NCI-H128 (cell line): ENCODE measurements around the gene LRRC8B.
"Not testable (repeated sequence)": the region's sequence is repeated elsewhere in the genome, so short reads cannot be mapped to it uniquely, and the experiment has no call there.

Experiments
- DNase-seq: peaks from one replicate; lab custom pipeline; 2025; ENCODE audit not compliant: unreplicated experiment; lab: John Stamatoyannopoulos, UW

LRRC8B gene

GRCh38 chr1:89606227-89606980 is 81.8 kb downstream of the LRRC8B start:
- DNase-seq = no peak

DNA sequence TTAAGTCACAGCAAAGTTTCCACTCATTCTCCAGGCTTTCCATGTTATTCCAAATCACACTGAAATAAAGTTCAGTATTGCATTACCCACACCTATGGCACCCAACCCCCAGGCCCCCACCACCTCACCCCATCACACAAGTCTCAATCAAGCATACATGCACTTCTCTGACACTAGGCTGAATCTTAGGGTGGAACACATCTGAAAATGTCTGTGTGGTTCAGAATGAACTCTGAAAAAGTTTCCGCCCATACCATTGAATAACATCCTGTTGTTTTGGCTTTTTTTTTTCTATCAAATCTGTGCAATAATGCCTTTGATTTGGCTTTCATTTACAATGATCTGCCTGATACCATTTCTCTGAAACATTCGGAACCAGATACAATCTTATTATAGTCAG is 82.5 kb downstream of the LRRC8B start:
- DNase-seq = no peak

GRCh38 chr1:89607586-89608318 is 83.1 kb downstream of the LRRC8B start:
- no peak for DNase-seq

GRCh38 chr1:89608319-89608983 is 83.8 kb downstream of the LRRC8B start:
- no peak for DNase-seq

GRCh38 chr1:89608984-89609725 is 84.5 kb downstream of the LRRC8B start:
- DNase-seq = no peak

DNA sequence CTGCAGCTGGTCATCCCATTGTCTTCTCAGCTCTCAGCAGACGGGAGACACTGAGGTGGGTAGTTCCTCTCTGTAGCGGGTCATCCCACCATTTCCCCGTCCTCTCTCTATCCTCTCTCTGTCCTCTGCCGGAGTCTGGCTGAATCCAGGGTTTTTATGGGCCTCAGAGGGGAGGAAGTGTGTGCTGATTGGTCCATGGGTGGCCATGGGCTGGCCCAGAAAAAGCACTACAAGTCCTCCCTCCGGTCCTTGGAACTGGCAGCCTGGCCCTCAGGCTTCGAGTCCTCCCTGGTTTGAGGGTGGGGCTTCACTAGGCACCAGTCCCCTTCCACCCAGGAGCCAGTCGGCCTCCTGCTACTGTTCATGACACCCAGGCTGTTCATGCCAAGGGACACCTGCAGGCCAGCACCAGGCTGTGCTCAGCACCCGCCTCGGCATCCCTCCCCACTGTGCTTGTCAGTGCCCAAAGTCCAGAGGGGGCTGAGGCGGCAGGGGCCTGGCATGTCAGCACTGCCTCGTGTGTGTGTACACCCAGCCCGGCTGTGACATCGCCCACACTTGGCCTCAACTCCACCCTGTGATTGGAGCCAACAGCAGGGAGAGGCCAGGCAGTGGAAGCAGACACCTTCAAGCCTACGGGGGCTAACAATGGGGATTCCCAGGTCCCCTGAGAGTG is 85.3 kb downstream of the LRRC8B start:
- DNase-seq = no peak

- DNase-seq = no peak
These were observed 85.9 kb downstream of the LRRC8B start for GRCh38 chr1:89610457-89611011.

DNA sequence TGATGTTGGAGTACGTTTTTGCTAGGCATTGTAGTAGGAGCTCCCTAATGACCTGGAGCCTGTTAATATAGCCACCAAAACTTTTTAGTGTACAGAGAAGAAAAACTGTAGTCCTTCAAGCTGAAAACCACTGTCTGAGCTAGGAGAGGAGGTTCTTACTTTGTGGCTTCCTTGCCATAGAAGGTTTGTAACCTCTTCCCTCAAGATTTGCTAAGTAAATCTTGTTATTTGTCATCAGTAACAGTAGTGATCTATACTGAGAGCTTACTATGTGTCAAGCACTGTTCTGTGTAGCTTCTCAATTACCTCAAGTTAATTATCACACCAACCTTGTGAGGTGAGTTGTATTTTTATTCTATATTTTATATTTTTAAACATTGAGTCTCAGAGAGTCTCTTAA is 87.1 kb downstream of the LRRC8B start:
- no peak for DNase-seq

DNA sequence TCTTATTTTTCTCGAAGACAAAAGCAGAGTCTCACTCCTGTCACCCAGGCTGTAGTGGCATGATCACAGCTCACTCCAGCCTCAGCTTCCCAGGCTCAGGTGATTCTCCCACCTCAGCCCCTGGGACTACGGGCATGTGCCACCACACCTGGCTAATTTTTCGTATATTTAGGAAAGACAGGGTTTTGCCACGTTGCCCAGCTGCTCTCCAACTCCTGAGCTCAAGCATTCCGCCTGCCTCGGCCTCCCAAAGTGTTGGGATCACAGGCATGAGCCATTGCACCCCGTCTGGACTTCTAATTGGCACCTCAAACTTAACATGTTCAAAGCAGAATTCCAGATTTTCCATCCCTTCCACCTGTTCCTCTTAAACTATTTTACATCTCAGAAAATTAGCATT is 89.3 kb downstream of the LRRC8B start:
- no peak for DNase-seq

DNA sequence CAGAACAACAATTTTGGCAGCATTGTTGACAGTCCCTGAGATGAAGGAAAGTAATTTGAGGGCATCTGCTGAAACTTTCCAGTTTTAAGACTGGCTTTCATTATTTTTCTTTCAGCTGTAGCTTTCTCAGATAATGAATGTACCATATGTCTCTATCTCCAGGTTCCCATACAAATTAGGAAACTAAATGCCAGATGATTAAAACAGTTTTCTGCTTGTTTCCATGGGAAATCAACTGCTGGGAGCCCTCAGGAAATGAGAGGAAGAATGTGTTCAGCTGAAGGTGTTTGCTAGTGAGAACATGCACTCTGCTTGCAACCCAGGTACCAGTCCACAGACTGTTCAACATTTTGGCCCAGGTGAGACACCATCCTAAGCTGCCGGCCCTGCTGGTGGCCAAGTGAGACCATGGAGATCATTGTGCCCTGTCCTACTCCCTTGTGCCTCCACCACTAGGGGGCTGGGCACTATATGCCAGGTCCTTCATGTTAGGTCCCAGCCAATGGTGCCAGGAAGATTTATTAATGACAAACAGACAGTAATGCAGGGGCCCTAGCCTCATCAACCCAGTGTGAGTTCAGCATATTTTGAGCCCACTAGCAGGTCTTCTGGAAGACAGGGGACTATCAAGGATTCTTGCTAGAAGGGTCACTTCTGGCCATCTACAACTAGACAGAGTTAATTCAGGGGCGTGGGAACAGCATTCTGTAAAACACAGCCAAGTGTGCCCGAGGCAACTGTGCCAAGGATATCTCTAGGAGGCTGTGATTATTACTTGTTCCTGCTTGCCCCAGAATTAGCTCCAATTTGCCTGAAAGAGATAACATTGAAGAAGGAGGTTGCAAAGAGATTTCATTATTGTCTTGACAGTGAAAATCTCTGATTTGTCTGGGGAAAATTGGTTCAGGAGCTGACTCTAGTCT is 91.3 kb downstream of the LRRC8B start:
- no peak for DNase-seq

- DNase-seq = no peak
These were observed 92.4 kb downstream of the LRRC8B start for GRCh38 chr1:89616844-89617627.

DNA sequence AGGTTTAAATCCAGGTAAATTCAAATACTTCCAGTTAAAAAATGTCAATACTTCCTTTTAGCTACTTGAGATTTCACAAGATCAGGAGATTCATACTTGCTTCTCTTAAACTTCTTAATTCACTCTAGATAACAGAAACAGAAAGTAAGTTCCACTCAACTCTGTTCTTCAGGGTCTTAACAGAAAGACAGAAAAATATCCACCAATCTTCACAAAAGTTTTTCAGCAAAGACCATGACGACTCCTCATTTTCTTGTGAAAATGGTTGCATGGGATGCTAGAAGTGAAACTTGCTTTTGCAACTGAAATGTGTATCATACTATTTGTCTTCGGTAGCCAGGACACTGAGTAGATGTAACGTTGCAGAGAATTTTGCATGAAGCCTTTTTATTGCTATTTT is 96.0 kb downstream of the LRRC8B start:
- no peak for DNase-seq

DNA sequence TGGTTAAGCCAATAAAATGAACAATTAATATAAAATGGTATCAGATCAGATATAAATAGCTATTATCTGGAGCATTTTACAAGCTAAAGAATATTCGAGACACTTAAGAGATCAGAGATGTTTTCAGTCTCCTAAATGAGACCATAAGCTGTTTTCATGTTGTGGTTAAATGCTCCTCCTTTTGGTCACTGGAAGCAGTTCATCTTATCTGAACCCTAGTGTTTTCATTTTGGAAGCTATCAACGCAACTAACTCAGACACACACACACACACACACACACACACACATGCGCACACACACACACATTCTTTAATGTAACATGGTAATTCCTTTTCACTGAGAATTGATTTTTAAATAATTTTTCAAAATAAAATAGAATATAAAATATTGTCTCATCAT is 98.3 kb downstream of the LRRC8B start:
- DNase-seq = no peak

DNA sequence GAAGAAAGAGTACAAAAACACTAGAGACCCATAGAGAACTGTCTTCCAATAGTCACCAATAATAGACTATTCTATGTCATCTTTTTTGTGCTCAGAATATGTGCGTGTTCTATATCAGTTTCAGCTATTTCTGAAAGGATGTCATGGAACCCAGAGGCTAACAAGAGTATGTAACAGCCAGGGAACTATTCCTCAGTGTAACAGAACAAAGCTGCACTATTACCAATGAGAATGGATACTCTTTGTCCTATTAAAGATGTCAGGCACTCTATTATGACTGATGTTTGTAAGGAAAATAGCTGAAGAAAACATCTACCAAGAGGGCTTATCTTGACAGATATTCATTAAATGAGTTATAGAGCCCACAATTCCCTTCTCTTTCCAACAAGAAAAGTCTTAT is 99.7 kb downstream of the LRRC8B start:
- no peak for DNase-seq

DNA sequence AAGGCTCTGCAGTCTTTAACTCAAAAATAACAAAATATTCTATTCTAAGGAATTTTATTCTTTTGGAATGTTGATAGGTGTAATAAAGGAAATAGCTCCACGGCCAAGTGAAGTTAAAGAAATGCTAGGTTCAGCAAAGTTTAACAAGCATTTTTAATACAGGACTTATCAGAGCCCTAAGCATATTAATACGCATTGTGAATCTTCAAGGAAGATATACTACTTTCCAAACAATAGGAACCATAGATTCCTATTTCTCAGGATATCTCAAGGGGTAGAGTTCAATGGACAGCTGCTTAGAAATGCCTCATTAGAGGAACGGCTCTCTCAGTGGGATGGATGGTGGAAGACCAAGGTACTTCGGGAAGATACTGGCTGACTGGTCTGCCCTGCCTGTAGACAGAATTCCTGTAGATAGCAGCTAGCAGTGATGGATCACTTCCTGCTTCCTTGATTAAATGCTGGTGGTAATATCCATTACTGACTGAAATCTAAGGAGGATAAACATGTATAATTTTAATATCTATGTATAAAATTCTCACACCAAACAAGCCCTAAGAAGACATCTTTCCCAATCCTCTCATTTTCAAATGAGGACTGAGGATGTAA is 100.2 kb downstream of the LRRC8B start:
- DNase-seq = no peak

DNA sequence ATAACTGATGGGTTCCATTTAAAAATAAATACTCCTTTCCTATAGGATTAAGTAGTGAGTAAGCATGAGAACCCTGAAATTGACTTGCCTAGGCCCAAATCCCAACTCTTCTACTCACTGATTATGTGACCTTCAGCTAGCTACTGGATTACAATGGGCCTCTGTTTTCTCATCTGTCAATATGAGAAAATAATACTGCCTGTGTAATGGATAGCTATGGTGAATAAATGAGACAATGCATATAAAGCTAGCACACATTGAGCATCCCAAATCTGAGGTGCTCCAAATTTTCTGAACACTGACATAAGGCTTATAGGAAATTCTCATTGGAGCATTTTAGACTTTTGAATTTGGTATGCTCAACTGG is 103.0 kb downstream of the LRRC8B start:
- no peak for DNase-seq

- no peak for DNase-seq
These were observed 104.5 kb downstream of the LRRC8B start for GRCh38 chr1:89629146-89629545.

DNA sequence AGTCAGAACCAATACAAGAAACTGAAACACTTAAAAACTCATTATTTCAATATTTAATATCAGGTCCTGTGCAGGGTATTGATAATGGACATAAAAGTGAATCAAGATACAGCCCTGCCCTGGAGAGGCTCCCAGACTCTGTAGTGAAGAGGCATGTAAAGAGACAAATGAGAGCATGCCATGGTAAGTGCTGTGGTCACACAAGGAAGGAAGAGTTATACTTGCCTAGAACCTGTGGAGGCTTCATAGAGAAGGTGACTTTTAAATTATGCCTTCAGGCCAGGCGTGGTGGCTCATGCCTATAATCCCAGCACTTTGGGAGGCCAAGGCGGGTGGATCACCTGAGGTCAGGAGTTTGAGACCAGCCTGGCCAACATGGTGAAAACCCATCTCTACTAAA is 105.0 kb downstream of the LRRC8B start:
- DNase-seq = not testable (repeated sequence)
